Gastrocnemius medialis (tissue), 4 donors: ENCODE measurements around the gene GSTT2.
"Not testable (repeated sequence)": the region's sequence is repeated elsewhere in the genome, so short reads cannot be mapped to it uniquely, and the experiment has no call there.

Experiments
- POLR2A ChIP-seq, 2 donors: fragments of 450-650 bp; IDR thresholded peaks; one replicate each; pipeline ENCODE4 v1.6.1; 2017; ENCODE audit warnings: antibody characterized with exemption in 2 of 2, mild to moderate bottlenecking in 2 of 2, moderate library complexity in 2 of 2
- TF ChIP-seq, protein P1 (sequence below), 5 experiments: fragments of 450-650 bp in 3 of 5; fragments of 200-600 bp in 2 of 5; sonication (generic) in 2 of 5; IDR thresholded peaks in 4 of 5; conservative IDR thresholded peaks in 1 of 5; 1 replicate in 4 of 5; 2 replicates in 1 of 5; pipeline ENCODE4 v1.5.1; 2016 to 2019; ENCODE audit warnings: antibody characterized with exemption in 5 of 5, mild to moderate bottlenecking in 3 of 5, moderate library complexity in 3 of 5

DNA sequence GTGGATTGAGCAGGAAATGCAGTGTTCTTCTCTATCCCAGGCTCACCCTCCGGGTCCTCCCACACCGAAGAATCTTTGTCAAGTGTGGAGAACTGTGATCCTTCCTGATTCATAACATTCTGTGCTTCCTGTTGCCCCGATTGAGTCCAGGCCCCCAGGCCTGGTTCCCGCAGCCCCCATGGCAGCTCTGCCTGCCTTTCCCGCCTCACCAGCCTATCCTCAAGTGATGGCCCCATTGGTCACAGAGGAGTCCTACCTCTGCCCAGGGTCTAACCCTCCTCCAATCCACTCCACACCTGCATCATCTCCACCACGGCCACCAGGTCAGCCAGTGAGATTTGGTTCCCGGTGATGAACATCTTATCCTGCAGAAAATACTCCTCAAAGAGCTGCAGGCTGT is 19.8 kb downstream of the GSTT2 start:
- not testable (repeated sequence) for TF ChIP-seq POLR2A (IDR thresholded peaks at IDR 0.05)
- TF ChIP-seq, protein P1, sequence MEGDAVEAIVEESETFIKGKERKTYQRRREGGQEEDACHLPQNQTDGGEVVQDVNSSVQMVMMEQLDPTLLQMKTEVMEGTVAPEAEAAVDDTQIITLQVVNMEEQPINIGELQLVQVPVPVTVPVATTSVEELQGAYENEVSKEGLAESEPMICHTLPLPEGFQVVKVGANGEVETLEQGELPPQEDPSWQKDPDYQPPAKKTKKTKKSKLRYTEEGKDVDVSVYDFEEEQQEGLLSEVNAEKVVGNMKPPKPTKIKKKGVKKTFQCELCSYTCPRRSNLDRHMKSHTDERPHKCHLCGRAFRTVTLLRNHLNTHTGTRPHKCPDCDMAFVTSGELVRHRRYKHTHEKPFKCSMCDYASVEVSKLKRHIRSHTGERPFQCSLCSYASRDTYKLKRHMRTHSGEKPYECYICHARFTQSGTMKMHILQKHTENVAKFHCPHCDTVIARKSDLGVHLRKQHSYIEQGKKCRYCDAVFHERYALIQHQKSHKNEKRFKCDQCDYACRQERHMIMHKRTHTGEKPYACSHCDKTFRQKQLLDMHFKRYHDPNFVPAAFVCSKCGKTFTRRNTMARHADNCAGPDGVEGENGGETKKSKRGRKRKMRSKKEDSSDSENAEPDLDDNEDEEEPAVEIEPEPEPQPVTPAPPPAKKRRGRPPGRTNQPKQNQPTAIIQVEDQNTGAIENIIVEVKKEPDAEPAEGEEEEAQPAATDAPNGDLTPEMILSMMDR (IDR thresholded peaks at IDR 0.05 in 4 of 5, conservative IDR thresholded peaks at IDR 0.05 in 1 of 5) = not testable (repeated sequence)
